GM23338 (cell line): ENCODE measurements around the gene MAP4K5. TPM values are rescaled to one million over a fixed set of nuclear protein-coding genes. Genes with fewer than 3 reads are reported as not detected.

Source experiments
- ATAC-seq: fragments of 200-7000 bp; cut with Tn5 transposase; 3 replicates; pipeline ENCODE4 v1.9.1; 2020
- DNase-seq: peaks from one replicate; pipeline ENCODE4 v3.0.0-alpha.2; 2015; ENCODE audit warnings: low spot score
- H2AFZ ChIP-seq: fragments of 200-600 bp; sonication (generic); 2 replicates; pipeline ENCODE4 v1.8.0; 2016; ENCODE audit warnings: antibody characterized with exemption, mild to moderate bottlenecking, moderate library complexity
- H3F3A ChIP-seq: fragments of 200-600 bp; sonication (generic); replicated peaks from 2 replicates; pipeline ENCODE4 v1.8.0; 2017; ENCODE audit warnings: antibody characterized with exemption, mixed run types, low read depth
- H3K27ac ChIP-seq: fragments of 200-600 bp; sonication (generic); 2 replicates; pipeline ENCODE4 v1.6.1; 2016; ENCODE audit warnings: low read depth
- H3K27me3 ChIP-seq: fragments of 200-600 bp; sonication (generic); 2 replicates; pipeline ENCODE4 v1.8.0; 2016; ENCODE audit warnings: mild to moderate bottlenecking, mixed run types, moderate library complexity; ENCODE audit not compliant: insufficient read depth
- H3K36me3 ChIP-seq: fragments of 200-600 bp; sonication (generic); 2 replicates; pipeline ENCODE4 v1.8.0; 2016; ENCODE audit warnings: mild to moderate bottlenecking; ENCODE audit not compliant: insufficient read depth
- H3K4me1 ChIP-seq: fragments of 200-600 bp; sonication (generic); 2 replicates; pipeline ENCODE4 v1.8.0; 2016; ENCODE audit warnings: mild to moderate bottlenecking, moderate library complexity; ENCODE audit not compliant: insufficient read depth
- H3K4me2 ChIP-seq: fragments of 200-600 bp; sonication (generic); 2 replicates; pipeline ENCODE4 v1.7.1; 2017; ENCODE audit warnings: mixed run types
- H3K4me3 ChIP-seq: fragments of 200-600 bp; sonication (generic); 2 replicates; pipeline ENCODE4 v1.6.1; 2016; ENCODE audit warnings: mixed run types
- H3K79me2 ChIP-seq: fragments of 200-600 bp; sonication (generic); replicated peaks from 2 replicates; pipeline ENCODE4 v1.8.0; 2017; ENCODE audit warnings: mild to moderate bottlenecking; ENCODE audit not compliant: insufficient read depth
- H3K9me2 ChIP-seq: fragments of 200-600 bp; sonication (generic); 2 replicates; pipeline ENCODE4 v1.8.0; 2017; ENCODE audit not compliant: insufficient read depth
- H4K20me1 ChIP-seq: fragments of 200-600 bp; sonication (generic); replicated peaks from 2 replicates; pipeline ENCODE4 v1.8.0; 2017; ENCODE audit warnings: mild to moderate bottlenecking; ENCODE audit not compliant: insufficient read depth
- H3K27ac Mint-ChIP-seq: 2 replicates; pipeline ENCODE4 v1.8.0; 2020; ENCODE audit warnings: inconsistent platforms, mild to moderate bottlenecking, moderate library complexity, mixed read lengths
- H3K27me3 Mint-ChIP-seq: 3 replicates; pipeline ENCODE4 v1.8.0; 2022; ENCODE audit warnings: low read depth, mild to moderate bottlenecking, moderate library complexity, mixed read lengths, inconsistent platforms; ENCODE audit not compliant: insufficient read depth, poor library complexity
- H3K36me3 Mint-ChIP-seq: 3 replicates; pipeline ENCODE4 v1.8.0; 2021; ENCODE audit warnings: low read depth, mild to moderate bottlenecking, inconsistent platforms, moderate library complexity, mixed read lengths
- H3K4me1 Mint-ChIP-seq: 3 replicates; pipeline ENCODE4 v1.8.0; 2020; ENCODE audit warnings: mild to moderate bottlenecking, inconsistent platforms, mixed read lengths
- H3K4me3 Mint-ChIP-seq: 3 replicates; pipeline ENCODE4 v1.8.0; 2021; ENCODE audit warnings: moderate library complexity, mild to moderate bottlenecking, inconsistent platforms, mixed read lengths
- H3K9me3 Mint-ChIP-seq: 3 replicates; pipeline ENCODE4 v1.8.0; 2020; ENCODE audit warnings: moderate library complexity, mild to moderate bottlenecking, inconsistent platforms, mixed read lengths
- CREB1 ChIP-seq: fragments of 250-450 bp; sonication (Bioruptor Pico); IDR thresholded peaks from 2 replicates; pipeline ENCODE4 v1.5.0; 2020; ENCODE audit warnings: low read depth, mild to moderate bottlenecking, moderate library complexity
- EZH2 ChIP-seq: fragments of 200-600 bp; sonication (generic); IDR thresholded peaks from one replicate; pipeline ENCODE4 v1.8.0; 2017; ENCODE audit warnings: antibody characterized with exemption, mild to moderate bottlenecking, low read depth; ENCODE audit not compliant: unreplicated experiment
- JUNB ChIP-seq: IDR thresholded peaks from one replicate; pipeline ENCODE4 v1.6.1; 2016; ENCODE audit warnings: antibody characterized with exemption; ENCODE audit not compliant: unreplicated experiment
- NANOG ChIP-seq: IDR thresholded peaks from 2 replicates; pipeline ENCODE4 v1.6.1; 2016; ENCODE audit warnings: antibody characterized with exemption, borderline replicate concordance
- POLR2AphosphoS5 ChIP-seq: IDR thresholded peaks from 2 replicates; pipeline ENCODE4 v1.6.1; 2016; ENCODE audit warnings: antibody characterized with exemption, low read depth
- STAT1 ChIP-seq: IDR thresholded peaks from one replicate; pipeline ENCODE4 v1.6.1; 2016; ENCODE audit warnings: antibody characterized with exemption; ENCODE audit not compliant: unreplicated experiment
- ZNF331 ChIP-seq: fragments of 250-450 bp; sonication (Bioruptor Pico); IDR thresholded peaks from 2 replicates; pipeline ENCODE4 v1.5.0; 2020; ENCODE audit warnings: low read depth, mild to moderate bottlenecking, moderate library complexity
- polyA plus RNA-seq: library from polyadenylated mRNA; unstranded; fragments of >200 nt; fragmentation: Nextera tagmentation; extraction: Ambion mirVana; gene quantifications from 2 replicates; pipeline ENCODE4 v1.2.1, GENCODE V29; 2016
- total RNA-seq: library from RNA; depleted of rRNA; stranded (reverse); fragments of >200 nt; shearing (Covaris generic); gene quantifications from 2 replicates; pipeline ENCODE4 v1.2.3, GENCODE V29; 2014
- TF ChIP-seq, protein P1 (sequence below): fragments of 250-450 bp; sonication (Bioruptor Pico); IDR thresholded peaks from 2 replicates; pipeline ENCODE4 v1.5.0; 2020; ENCODE audit warnings: mild to moderate bottlenecking, moderate library complexity
- TF ChIP-seq, protein P2 (sequence below): IDR thresholded peaks from 2 replicates; pipeline ENCODE4 v1.6.1; 2016; ENCODE audit warnings: antibody characterized with exemption
- TF ChIP-seq, protein P3 (sequence below): IDR thresholded peaks from one replicate; pipeline ENCODE4 v1.6.1; 2018; ENCODE audit warnings: antibody characterized with exemption; ENCODE audit not compliant: unreplicated experiment

The MAP4K5 gene
- total and polyA plus RNA-seq, 2 experiments from 2014 or later, result 71.4 to 74.6 TPM

DNA sequence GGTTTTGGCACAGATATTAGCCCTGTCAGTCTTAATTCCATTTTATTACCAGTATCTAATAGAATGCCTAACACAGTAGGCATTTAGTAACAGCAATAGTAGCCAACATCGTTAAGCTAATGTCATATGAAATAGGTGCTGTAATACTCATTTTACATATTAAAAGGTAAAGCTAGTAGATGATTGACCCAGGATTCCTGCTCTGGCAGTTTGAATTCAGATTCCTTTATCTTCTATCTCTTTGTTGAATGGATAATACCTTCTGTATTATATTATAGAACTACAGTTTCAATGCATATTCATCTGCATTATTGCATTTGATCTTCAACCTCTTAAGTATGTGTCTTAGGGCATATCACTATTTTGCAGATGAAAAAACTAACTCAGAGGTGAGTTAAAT, 30.5 kb upstream of the MAP4K5 start:
- peaks cover 13% of the 10 kb centered on the region for H3K27me3 Mint-ChIP-seq
- H3K9me3 Mint-ChIP-seq, result no peaks in the 10 kb centered on the region
- no peak overlapping the region for H3K27ac Mint-ChIP-seq
- H3K27ac ChIP-seq, result no peak overlapping the region
- ATAC-seq (no peak), DNase-seq (no peak)
- H3F3A ChIP-seq, result no peaks in the 10 kb centered on the region
- H2AFZ ChIP-seq, result no peak overlapping the region
- H3K4me3 Mint-ChIP-seq, result no peak overlapping the region
- no peaks in the 10 kb centered on the region for H3K36me3 ChIP-seq
- H4K20me1 ChIP-seq, result no peaks in the 10 kb centered on the region
- H3K4me2 ChIP-seq, result no peak overlapping the region
- TF ChIP-seq CREB1 (CRISPR knock-in tag), result no peak
- TF ChIP-seq STAT1, result no peak
- TF ChIP-seq POLR2AphosphoS5, result no peak
- H3K9me2 ChIP-seq, result no peaks in the 10 kb centered on the region
- no peaks in the 10 kb centered on the region for H3K36me3 Mint-ChIP-seq
- H3K4me3 ChIP-seq, result no peak overlapping the region
- peaks cover 21% of the 10 kb centered on the region for H3K27me3 ChIP-seq
- peaks cover 12% of the 10 kb centered on the region for H3K4me1 ChIP-seq
- H3K79me2 ChIP-seq, result no peaks in the 10 kb centered on the region
- H3K4me1 Mint-ChIP-seq, result peaks cover 14% of the 10 kb centered on the region

DNA sequence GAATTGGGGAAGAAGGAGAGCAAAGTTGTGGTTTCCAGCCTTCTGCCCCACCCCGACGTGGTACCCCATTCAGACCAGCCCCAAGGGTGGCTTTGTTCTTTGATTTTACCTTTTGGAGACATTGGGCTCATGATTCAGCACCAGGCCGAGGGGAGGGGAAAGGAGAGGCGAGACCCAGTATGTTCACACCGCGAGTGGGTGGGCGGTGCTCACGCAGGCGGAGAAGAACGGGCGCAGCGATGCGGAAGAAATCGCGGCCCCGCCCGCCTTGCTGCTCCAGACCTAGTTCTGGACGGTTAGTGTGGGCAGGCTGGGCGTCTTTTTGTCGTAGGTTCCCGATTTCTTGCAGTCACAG, 28.5 kb upstream of the MAP4K5 start:
- Mint-ChIP-seq H3K27me3 (peaks cover 13% of the 10 kb centered on the region), H3K9me3 (no peaks in the 10 kb centered on the region), H3K4me1 (peaks cover 14% of the 10 kb centered on the region), H3K27ac (no peak overlapping the region), H3K36me3 (no peaks in the 10 kb centered on the region), H3K4me3 (peak overlapping the region; percentile 88)
- DNase-seq (peak; percentile 55), ATAC-seq (peak; percentile 25)
- no peaks in the 10 kb centered on the region for H3K36me3 ChIP-seq
- H4K20me1 ChIP-seq, result no peaks in the 10 kb centered on the region
- peak overlapping the region; percentile 76 for H3K4me2 ChIP-seq
- 0 out of 2 replicates have a peak overlapping the region, but pooled peaks have one; percentile 21 for H3K27ac ChIP-seq
- no peaks in the 10 kb centered on the region for H3F3A ChIP-seq
- peak overlapping the region; percentile 92 for H3K4me3 ChIP-seq
- H3K27me3 ChIP-seq, result peaks cover 21% of the 10 kb centered on the region
- no peaks in the 10 kb centered on the region for H3K79me2 ChIP-seq
- H3K9me2 ChIP-seq, result no peaks in the 10 kb centered on the region
- H2AFZ ChIP-seq, result peak overlapping the region; percentile 98
- H3K4me1 ChIP-seq, result peaks cover 12% of the 10 kb centered on the region
- TF ChIP-seq EZH2 (no peak), JUNB (no peak), NANOG (no peak), POLR2AphosphoS5 (no peak), ZNF331 (CRISPR knock-in tag) (no peak)
- TF ChIP-seq, protein P1, sequence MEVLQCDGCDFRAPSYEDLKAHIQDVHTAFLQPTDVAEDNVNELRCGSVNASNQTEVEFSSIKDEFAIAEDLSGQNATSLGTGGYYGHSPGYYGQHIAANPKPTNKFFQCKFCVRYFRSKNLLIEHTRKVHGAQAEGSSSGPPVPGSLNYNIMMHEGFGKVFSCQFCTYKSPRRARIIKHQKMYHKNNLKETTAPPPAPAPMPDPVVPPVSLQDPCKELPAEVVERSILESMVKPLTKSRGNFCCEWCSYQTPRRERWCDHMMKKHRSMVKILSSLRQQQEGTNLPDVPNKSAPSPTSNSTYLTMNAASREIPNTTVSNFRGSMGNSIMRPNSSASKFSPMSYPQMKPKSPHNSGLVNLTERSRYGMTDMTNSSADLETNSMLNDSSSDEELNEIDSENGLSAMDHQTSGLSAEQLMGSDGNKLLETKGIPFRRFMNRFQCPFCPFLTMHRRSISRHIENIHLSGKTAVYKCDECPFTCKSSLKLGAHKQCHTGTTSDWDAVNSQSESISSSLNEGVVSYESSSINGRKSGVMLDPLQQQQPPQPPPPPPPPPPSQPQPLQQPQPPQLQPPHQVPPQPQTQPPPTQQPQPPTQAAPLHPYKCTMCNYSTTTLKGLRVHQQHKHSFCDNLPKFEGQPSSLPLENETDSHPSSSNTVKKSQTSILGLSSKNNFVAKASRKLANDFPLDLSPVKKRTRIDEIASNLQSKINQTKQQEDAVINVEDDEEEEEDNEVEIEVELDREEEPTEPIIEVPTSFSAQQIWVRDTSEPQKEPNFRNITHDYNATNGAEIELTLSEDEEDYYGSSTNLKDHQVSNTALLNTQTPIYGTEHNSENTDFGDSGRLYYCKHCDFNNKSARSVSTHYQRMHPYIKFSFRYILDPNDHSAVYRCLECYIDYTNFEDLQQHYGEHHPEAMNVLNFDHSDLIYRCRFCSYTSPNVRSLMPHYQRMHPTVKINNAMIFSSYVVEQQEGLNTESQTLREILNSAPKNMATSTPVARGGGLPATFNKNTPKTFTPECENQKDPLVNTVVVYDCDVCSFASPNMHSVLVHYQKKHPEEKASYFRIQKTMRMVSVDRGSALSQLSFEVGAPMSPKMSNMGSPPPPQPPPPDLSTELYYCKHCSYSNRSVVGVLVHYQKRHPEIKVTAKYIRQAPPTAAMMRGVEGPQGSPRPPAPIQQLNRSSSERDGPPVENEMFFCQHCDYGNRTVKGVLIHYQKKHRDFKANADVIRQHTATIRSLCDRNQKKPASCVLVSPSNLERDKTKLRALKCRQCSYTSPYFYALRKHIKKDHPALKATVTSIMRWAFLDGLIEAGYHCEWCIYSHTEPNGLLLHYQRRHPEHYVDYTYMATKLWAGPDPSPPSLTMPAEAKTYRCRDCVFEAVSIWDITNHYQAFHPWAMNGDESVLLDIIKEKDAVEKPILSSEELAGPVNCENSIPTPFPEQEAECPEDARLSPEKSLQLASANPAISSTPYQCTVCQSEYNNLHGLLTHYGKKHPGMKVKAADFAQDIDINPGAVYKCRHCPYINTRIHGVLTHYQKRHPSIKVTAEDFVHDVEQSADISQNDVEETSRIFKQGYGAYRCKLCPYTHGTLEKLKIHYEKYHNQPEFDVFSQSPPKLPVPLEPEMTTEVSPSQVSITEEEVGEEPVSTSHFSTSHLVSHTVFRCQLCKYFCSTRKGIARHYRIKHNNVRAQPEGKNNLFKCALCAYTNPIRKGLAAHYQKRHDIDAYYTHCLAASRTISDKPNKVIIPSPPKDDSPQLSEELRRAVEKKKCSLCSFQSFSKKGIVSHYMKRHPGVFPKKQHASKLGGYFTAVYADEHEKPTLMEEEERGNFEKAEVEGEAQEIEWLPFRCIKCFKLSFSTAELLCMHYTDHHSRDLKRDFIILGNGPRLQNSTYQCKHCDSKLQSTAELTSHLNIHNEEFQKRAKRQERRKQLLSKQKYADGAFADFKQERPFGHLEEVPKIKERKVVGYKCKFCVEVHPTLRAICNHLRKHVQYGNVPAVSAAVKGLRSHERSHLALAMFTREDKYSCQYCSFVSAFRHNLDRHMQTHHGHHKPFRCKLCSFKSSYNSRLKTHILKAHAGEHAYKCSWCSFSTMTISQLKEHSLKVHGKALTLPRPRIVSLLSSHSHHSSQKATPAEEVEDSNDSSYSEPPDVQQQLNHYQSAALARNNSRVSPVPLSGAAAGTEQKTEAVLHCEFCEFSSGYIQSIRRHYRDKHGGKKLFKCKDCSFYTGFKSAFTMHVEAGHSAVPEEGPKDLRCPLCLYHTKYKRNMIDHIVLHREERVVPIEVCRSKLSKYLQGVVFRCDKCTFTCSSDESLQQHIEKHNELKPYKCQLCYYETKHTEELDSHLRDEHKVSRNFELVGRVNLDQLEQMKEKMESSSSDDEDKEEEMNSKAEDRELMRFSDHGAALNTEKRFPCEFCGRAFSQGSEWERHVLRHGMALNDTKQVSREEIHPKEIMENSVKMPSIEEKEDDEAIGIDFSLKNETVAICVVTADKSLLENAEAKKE (CRISPR knock-in tag), result no peak
- TF ChIP-seq, protein P2, sequence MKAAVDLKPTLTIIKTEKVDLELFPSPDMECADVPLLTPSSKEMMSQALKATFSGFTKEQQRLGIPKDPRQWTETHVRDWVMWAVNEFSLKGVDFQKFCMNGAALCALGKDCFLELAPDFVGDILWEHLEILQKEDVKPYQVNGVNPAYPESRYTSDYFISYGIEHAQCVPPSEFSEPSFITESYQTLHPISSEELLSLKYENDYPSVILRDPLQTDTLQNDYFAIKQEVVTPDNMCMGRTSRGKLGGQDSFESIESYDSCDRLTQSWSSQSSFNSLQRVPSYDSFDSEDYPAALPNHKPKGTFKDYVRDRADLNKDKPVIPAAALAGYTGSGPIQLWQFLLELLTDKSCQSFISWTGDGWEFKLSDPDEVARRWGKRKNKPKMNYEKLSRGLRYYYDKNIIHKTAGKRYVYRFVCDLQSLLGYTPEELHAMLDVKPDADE, result no peak
- TF ChIP-seq, protein P3, sequence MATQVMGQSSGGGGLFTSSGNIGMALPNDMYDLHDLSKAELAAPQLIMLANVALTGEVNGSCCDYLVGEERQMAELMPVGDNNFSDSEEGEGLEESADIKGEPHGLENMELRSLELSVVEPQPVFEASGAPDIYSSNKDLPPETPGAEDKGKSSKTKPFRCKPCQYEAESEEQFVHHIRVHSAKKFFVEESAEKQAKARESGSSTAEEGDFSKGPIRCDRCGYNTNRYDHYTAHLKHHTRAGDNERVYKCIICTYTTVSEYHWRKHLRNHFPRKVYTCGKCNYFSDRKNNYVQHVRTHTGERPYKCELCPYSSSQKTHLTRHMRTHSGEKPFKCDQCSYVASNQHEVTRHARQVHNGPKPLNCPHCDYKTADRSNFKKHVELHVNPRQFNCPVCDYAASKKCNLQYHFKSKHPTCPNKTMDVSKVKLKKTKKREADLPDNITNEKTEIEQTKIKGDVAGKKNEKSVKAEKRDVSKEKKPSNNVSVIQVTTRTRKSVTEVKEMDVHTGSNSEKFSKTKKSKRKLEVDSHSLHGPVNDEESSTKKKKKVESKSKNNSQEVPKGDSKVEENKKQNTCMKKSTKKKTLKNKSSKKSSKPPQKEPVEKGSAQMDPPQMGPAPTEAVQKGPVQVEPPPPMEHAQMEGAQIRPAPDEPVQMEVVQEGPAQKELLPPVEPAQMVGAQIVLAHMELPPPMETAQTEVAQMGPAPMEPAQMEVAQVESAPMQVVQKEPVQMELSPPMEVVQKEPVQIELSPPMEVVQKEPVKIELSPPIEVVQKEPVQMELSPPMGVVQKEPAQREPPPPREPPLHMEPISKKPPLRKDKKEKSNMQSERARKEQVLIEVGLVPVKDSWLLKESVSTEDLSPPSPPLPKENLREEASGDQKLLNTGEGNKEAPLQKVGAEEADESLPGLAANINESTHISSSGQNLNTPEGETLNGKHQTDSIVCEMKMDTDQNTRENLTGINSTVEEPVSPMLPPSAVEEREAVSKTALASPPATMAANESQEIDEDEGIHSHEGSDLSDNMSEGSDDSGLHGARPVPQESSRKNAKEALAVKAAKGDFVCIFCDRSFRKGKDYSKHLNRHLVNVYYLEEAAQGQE, result no peak
